ENCODE measurements around the gene EPHB2. TPM values are rescaled to one million over a fixed set of nuclear protein-coding genes. Genes with fewer than 3 reads are reported as not detected.

Gene EPHB2
- total and polyA plus RNA-seq, 2 donors (not counting 3 experiments of a cell fraction or from before 2014, with no cell fraction given) = 50.8 to 69.1 TPM

- Histone ChIP-seq H3K9me3 (replicated peaks; ENCODE audit: control insufficient read depth, insufficient read depth, low read length) (no peaks in the 10 kb centered on the region), H3K36me3 (ENCODE audit: control insufficient read depth in 2 of 2, extremely low read depth in 1 of 2, insufficient read depth in 2 of 2, low read length in 2 of 2) (peaks cover 3 to 21% of the 10 kb centered on the region in 2 experiments), H3K27ac (ENCODE audit: insufficient read depth, low read depth, low read length) (no peak overlapping the region), H3K4me3 (replicated peaks in 1 of 3; ENCODE audit: insufficient read depth in 1 of 3, low read depth in 1 of 3, low read length in 3 of 3) (no peak overlapping the region), H3K27me3 (ENCODE audit: control insufficient read depth in 2 of 2, insufficient read depth in 2 of 2, low read length in 2 of 2) (no peaks in the 10 kb centered on the region), H3K9me1 (replicated peaks; ENCODE audit: control insufficient read depth, extremely low read depth, insufficient read depth, low read length) (no peaks in the 10 kb centered on the region), H4K20me1 (replicated peaks; ENCODE audit: control insufficient read depth, extremely low read depth, insufficient read depth, low read length) (no peaks in the 10 kb centered on the region), H3K4me1 (ENCODE audit: control insufficient read depth, extremely low read depth, insufficient read depth, low read length) (peaks cover 3% of the 10 kb centered on the region), H3K4me2 (ENCODE audit: insufficient read depth, low read length) (no peak overlapping the region), H3K79me2 (ENCODE audit: control insufficient read depth, insufficient read depth, low read length) (no peaks in the 10 kb centered on the region), H3K9ac (replicated peaks; ENCODE audit: extremely low read depth, insufficient read depth, low read length) (no peak overlapping the region), H2AFZ (ENCODE audit: low read depth, low read length) (no peak overlapping the region)
- intact Hi-C loops (cut with micrococcal nuclease) = no loop called here
- FAIRE-seq (no peak), DNase-seq (ENCODE audit: low read depth, low spot score) (no peak)
- CTCF ChIA-PET = interaction anchor here (1.0 to 6.8 kb wide), 2 partner anchors 9 to 161 kb away, joined by 3 to 164 read pairs; no protein-coding TSS in a partner anchor
- no peak for TF ChIP-seq GATA2 (IDR thresholded peaks at IDR 0.05; ENCODE audit: insufficient read depth, insufficient read length, low read depth, low read length)
- TF ChIP-seq POLR2AphosphoS5 (IDR thresholded peaks at IDR 0.05; ENCODE audit: insufficient read depth, low read depth, low read length) = no peak
- no peak for TF ChIP-seq MYC (IDR thresholded peaks at IDR 0.05; ENCODE audit: low read depth, low read length)
- TF ChIP-seq MAX (IDR thresholded peaks at IDR 0.05; ENCODE audit: insufficient read depth, insufficient read length) = no peak
- TF ChIP-seq CTCF (IDR thresholded peaks at IDR 0.05; ENCODE audit: extremely low read depth in 1 of 2, insufficient read depth in 1 of 2, low read depth in 1 of 2, low read length in 2 of 2) = no peak
- no peak for TF ChIP-seq JUN (IDR thresholded peaks at IDR 0.05; ENCODE audit: borderline replicate concordance, insufficient read depth, insufficient read length, low read depth)
- TF ChIP-seq POLR2A (IDR thresholded peaks at IDR 0.05; ENCODE audit: low read depth, low read length) = no peak
- no peak for TF ChIP-seq FOS (IDR thresholded peaks at IDR 0.05; ENCODE audit: borderline replicate concordance, insufficient read depth, low read length)
- no peak for TF ChIP-seq EZH2 (IDR thresholded peaks at IDR 0.05; ENCODE audit: borderline replicate concordance, low read depth, low read length, severe bottlenecking)
- POLR2A ChIA-PET = no interaction called here
- BruUV-seq (replicated peaks) = no TSS peak
- dilution Hi-C loops (cut with MboI; ENCODE audit: extremely low pct_ligation_motif_present, low sequenced_read_pairs) = no loop called here
Measured at GRCh38 chr1:22864886-22865285, 154.2 kb downstream of the EPHB2 start.
